Left renal cortex interstitium (tissue), 4 donors: ENCODE measurements around the gene NDE1. TPM values are rescaled to one million over a fixed set of nuclear protein-coding genes. Genes with fewer than 3 reads are reported as not detected.
A peak's percentile ranks its signal among the peaks of the same experiment; 100 is the strongest.
"Not testable (repeated sequence)": the region's sequence is repeated elsewhere in the genome, so short reads cannot be mapped to it uniquely, and the experiment has no call there.

Experiments used
- DNase-seq, 4 donors: peaks; one replicate each; pipeline ENCODE4 v3.0.0-alpha.2; 2013; ENCODE audit warnings: low read depth in 4 of 4, low spot score in 2 of 4, missing footprints in 1 of 4
- polyA plus RNA-seq, 4 donors: library from polyadenylated mRNA; unstranded; fragments of 120-200 nt; gene quantifications; one replicate each; pipeline ENCODE4 v1.2.1, GENCODE V29; 2013; ENCODE audit not compliant: insufficient read length in 4 of 4

Gene NDE1
- polyA plus RNA-seq, 4 donors: 36.1 to 49.9 (median 41.7) TPM

GRCh38 chr16:15691046-15691445, 41.0 kb downstream of the NDE1 start:
- DNase-seq: no peak

GRCh38 chr16:15692508-15692907, 42.5 kb downstream of the NDE1 start:
- not testable (repeated sequence) for DNase-seq

- DNase-seq: no peak
Measured at GRCh38 chr16:15694499-15694898, 44.5 kb downstream of the NDE1 start.

GRCh38 chr16:15699819-15700218, 49.8 kb downstream of the NDE1 start:
- no peak for DNase-seq

GRCh38 chr16:15701367-15701766, 51.3 kb downstream of the NDE1 start:
- no peak for DNase-seq

GRCh38 chr16:15701975-15702970, 52.2 kb downstream of the NDE1 start:
- no peak for DNase-seq

DNA sequence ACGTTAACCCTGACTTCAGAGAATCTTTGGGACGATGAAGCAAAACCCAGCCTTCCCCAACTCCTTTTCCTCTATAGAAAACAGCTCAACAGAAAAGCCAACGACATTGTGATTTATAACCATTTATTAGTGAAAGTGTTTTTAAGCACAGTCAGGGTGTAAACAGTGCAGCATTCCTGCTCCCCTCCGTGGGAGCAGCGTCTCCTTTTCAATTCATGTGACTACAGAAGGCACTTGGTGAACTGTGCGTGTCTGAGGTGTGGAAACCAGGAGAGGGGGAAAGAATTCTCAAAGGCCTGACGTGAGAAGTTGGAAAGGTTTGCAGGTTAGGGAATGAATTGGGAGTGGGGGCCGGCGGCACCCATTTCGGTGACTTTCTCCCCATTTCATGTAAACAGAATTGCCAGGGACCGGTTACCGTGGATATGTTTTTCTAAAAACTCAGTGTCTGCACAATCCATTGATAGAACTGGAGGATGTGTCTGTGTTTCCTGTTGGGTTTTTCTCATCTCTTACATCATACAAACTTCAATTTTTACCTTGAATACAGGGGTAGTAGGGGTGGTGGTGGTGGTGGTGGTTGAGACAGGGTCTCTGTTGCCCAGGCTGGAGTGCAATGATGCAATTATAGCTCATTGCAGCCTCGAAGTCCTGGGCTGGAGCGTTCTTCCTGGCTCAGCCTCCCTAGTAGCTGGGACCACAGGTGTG, 53.1 kb downstream of the NDE1 start:
- DNase-seq: no peak

- peak; percentile 24 to 56 (median 28) for DNase-seq
Measured at GRCh38 chr16:15704545-15704987, 54.5 kb downstream of the NDE1 start.

DNA sequence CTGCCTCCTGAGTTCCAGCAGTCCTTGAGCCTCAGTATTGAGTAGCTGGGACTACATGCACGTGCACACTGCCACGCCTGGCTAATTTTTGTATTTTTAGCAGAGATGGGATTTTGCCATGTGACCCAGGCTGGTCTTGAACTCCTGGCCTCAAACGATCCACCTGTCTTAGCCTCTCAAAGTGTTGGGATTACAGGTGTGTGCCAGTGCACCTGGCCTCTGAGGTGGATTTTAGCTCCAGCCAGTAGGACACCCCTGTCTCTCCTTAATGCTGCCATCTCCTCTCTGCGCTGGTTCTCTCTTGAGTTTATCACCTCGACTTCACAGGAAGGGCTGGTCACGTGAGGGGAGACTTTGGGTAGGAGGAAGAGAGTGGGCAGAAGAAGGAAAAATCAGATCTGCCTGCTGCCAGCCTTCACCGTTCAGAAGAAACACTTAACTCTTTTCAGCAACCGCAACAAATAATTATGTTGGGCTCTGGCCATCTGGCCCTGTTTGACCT, 55.1 kb downstream of the NDE1 start:
- no peak for DNase-seq

GRCh38 chr16:15707332-15707731, 57.3 kb downstream of the NDE1 start:
- DNase-seq: no peak

- DNase-seq: no peak
Measured at GRCh38 chr16:15708096-15708495, 58.1 kb downstream of the NDE1 start.

GRCh38 chr16:15708997-15709396, 59.0 kb downstream of the NDE1 start:
- no peak for DNase-seq

- no peak for DNase-seq
Measured at GRCh38 chr16:15714393-15715172, 64.5 kb downstream of the NDE1 start.

- DNase-seq: no peak
Measured at GRCh38 chr16:15715221-15715620, 65.2 kb downstream of the NDE1 start.

- DNase-seq: no peak
Measured at GRCh38 chr16:15716694-15717447, 66.8 kb downstream of the NDE1 start.

DNA sequence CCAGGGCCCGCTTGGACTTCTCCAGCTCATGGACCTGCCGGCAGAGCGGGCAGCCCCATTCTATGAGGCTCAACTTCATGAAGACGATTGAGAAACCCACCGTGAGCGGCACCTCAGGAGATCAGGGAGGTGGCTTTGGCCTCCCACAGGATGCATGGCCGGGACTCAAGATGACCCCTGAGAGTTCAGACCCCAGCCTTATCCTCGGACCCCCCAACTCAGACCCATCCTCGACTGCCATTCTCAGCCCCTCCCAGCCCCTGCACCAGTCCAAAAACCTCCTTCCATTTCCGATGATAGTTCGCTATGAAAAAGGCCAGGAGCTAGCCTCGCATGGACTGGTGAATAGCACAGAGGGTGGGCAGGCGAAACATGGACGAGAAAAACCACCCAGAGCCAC, 71.0 kb downstream of the NDE1 start:
- DNase-seq: no peak

DNA sequence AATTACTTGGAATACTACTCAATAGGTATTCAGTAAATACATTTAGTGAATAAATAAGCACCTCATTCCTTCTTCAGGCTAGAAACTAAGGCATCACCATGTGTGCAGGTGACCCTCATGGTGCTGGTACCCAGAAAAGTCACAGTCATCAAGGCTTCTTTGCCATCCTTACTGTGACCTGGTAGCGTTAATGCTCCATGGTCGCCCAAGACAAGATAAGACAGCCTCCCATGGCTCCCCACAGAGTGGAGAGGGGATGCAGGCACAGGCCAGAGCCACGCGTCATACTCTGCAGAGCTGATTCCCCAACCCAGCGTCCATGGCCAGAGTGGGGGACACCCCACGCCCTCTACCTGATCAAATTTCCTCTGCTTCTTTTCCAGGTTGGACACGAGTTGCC, 73.8 kb downstream of the NDE1 start:
- DNase-seq: no peak

DNA sequence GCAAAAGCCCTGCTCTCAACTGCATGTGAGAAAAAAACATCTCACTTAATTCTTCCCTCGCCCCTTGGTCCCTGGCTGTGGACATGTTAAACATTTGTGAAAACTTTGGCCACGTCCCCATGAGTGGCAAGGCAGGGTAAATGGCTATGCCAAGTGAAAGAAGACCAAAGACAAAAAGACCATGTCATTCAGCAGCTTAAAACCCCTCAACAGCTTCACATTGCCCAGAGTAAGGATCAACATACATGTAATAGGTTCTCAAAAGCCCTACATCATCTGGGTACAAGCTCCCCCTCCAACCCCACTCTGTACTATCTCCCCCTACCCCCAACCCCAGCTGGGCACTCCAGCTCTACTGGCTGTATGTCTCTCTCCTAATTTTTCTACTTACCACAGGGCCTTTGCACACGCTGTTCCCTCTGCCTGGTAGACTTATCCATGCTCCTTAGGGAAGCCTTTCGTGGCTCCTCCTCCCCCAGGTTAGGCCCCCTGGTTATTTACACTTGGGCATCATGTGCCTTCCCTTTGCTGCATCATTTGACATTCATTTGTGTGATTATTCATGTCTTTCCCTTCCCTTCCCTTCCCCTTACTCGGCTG, 75.7 kb downstream of the NDE1 start:
- DNase-seq: no peak

- DNase-seq: no peak
Measured at GRCh38 chr16:15726715-15727114, 76.7 kb downstream of the NDE1 start.
